ENCODE results near the gene GABRQ.
"Not testable (repeated sequence)": the region's sequence is repeated elsewhere in the genome, so short reads cannot be mapped to it uniquely, and the experiment has no call there.

Gene GABRQ

DNA sequence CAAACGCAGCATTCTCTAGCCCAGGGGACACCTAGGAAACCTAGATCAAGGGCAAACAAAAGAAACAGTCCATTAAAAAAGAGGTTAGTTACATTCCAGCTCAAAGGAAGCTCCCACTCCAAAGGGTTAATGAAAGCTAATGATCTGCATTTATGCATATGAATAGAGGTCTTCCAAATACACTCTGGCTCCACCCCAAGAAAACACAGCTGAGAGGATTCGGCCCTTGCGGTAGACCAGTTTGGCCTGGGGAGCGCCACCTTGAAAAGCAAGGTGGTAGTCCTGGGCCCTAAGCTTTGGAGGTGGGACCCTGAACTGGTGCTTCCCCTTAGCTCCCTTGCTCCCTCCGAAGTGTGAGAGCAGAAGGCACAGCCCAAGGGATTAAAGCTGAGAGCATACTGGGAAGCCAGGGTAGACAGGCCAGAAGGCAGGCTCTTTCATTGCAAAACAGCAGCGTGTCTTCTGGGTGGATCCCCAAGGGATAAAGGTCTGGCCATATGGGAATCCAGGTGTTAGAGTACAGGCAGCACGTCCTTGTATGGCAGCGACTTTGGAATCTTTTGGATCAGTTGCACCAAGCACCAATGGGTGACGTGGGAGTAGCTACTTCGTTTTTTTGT lies 3.7 kb downstream of the GABRQ start:
- Histone ChIP-seq H3K27me3 (ENCODE audit: control insufficient read depth, insufficient read depth, low read length) (peaks cover 15% of the 10 kb centered on the region), H3K4me3 (ENCODE audit: low read length) (no peak overlapping the region), H3K9me3 (ENCODE audit: control insufficient read depth, low read length) (no peaks in the 10 kb centered on the region), H3K36me3 (ENCODE audit: control insufficient read depth, insufficient read depth, low read length) (no peaks in the 10 kb centered on the region), H3K9ac (ENCODE audit: low read length) (no peak overlapping the region), H3K4me1 (ENCODE audit: control insufficient read depth, insufficient read depth, low read length) (no peaks in the 10 kb centered on the region)

DNA sequence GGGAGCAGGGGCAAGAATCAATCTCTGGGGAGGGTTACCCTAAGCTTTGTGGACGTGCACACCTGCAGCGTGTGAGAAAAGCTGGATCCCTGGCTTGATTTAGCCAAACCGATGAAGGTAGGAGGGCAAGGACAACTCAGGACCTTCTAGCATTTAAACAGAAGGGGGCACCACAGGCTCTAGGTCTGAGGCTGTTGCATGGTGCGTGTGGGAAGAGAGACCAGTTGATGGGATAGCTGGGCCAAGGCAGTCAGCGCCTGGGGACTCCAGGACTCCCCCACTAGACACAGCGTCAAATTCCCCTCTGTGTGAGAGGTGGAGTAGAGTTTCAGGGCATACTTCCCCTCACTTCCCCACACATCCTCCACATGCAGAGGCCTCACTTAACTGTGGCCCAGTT lies 4.3 kb downstream of the GABRQ start:
- Histone ChIP-seq H3K9ac (ENCODE audit: low read length) (no peak overlapping the region), H3K27me3 (ENCODE audit: control insufficient read depth, insufficient read depth, low read length) (peaks cover 13% of the 10 kb centered on the region), H3K4me1 (ENCODE audit: control insufficient read depth, insufficient read depth, low read length) (no peaks in the 10 kb centered on the region), H3K36me3 (ENCODE audit: control insufficient read depth, insufficient read depth, low read length) (no peaks in the 10 kb centered on the region), H3K4me3 (ENCODE audit: low read length) (no peak overlapping the region), H3K9me3 (ENCODE audit: control insufficient read depth, low read length) (no peaks in the 10 kb centered on the region)

DNA sequence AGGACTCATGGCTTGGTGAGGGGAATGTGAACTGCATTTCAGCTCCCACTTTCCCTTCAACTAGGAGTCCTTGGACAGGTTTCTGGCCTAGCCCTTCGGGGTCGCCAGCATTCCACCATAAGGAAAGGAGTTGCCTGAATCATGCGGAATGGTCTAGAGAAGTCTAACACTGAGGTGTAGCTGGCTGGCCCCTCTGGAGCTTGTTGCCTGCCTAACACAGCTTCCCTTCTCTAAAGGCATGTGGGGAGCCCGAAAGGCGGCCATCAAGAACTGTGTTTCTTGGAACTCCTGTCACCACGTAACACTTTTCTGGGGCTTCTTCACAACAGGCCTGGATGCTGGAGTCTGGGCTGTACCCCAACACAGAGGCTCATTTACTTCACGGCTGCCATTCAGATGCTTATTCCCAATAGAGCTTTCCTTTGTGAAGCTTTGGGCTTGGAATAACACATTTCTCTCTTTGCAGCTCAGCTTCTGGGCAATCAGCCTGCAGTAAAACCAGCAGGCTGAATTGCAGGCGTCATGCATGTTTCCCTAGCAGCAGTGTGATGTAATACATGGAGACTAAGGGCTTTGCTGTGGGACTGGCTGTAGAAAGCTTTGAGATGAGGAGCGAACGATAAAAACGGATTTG lies 5.4 kb downstream of the GABRQ start:
- H3K9ac ChIP-seq (ENCODE audit: low read length) = no peak overlapping the region
- no peaks in the 10 kb centered on the region for H3K9me3 ChIP-seq (ENCODE audit: control insufficient read depth, low read length)
- H3K4me1 ChIP-seq (ENCODE audit: control insufficient read depth, insufficient read depth, low read length) = no peaks in the 10 kb centered on the region
- H3K36me3 ChIP-seq (ENCODE audit: control insufficient read depth, insufficient read depth, low read length) = no peaks in the 10 kb centered on the region
- peaks cover 7% of the 10 kb centered on the region for H3K27me3 ChIP-seq (ENCODE audit: control insufficient read depth, insufficient read depth, low read length)
- no peak overlapping the region for H3K4me3 ChIP-seq (ENCODE audit: low read length)

DNA sequence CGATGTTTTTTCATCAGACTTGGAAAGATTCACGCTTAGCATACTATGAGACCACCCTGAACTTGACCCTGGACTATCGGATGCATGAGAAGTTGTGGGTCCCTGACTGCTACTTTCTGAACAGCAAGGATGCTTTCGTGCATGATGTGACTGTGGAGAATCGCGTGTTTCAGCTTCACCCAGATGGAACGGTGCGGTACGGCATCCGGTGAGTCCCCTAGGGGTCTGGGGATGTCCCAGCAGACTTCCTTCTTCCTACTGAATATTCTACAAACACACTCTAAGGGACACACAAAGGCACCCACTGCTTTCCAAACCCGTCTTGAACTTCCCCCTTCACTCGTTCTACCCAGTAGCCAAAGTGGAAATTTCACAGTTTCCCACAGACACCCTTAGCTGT lies 9.3 kb downstream of the GABRQ start:
- H3K27me3 ChIP-seq (ENCODE audit: control insufficient read depth, insufficient read depth, low read length) = no peaks in the 10 kb centered on the region
- no peak overlapping the region for H3K9ac ChIP-seq (ENCODE audit: low read length)
- no peak overlapping the region for H3K4me3 ChIP-seq (ENCODE audit: low read length)
- no peaks in the 10 kb centered on the region for H3K9me3 ChIP-seq (ENCODE audit: control insufficient read depth, low read length)
- H3K36me3 ChIP-seq (ENCODE audit: control insufficient read depth, insufficient read depth, low read length) = no peaks in the 10 kb centered on the region
- H3K4me1 ChIP-seq (ENCODE audit: control insufficient read depth, insufficient read depth, low read length) = no peaks in the 10 kb centered on the region

DNA sequence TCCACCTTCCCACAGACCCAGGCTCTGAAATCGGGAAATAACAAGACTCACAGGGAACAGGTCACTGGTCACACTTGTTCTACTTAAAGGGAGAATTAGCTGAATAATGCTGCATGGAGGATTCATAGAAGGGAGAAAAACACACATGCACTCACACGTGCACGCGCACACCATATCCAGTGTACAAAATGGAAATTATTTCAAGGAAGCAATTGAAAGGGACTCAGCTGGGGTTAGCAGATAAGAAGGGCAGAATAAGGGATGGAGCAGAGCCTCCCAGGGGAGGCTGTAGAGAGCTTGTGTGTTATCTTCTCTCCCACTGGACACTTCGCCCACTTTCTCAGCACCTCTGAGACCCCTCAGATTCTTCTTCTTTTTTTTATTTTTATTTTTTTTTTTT lies 10.3 kb downstream of the GABRQ start:
- no peaks in the 10 kb centered on the region for H3K27me3 ChIP-seq (ENCODE audit: control insufficient read depth, insufficient read depth, low read length)
- no peak overlapping the region for H3K9ac ChIP-seq (ENCODE audit: low read length)
- no peaks in the 10 kb centered on the region for H3K36me3 ChIP-seq (ENCODE audit: control insufficient read depth, insufficient read depth, low read length)
- H3K4me1 ChIP-seq (ENCODE audit: control insufficient read depth, insufficient read depth, low read length) = no peaks in the 10 kb centered on the region
- no peak overlapping the region for H3K4me3 ChIP-seq (ENCODE audit: low read length)
- no peaks in the 10 kb centered on the region for H3K9me3 ChIP-seq (ENCODE audit: control insufficient read depth, low read length)

DNA sequence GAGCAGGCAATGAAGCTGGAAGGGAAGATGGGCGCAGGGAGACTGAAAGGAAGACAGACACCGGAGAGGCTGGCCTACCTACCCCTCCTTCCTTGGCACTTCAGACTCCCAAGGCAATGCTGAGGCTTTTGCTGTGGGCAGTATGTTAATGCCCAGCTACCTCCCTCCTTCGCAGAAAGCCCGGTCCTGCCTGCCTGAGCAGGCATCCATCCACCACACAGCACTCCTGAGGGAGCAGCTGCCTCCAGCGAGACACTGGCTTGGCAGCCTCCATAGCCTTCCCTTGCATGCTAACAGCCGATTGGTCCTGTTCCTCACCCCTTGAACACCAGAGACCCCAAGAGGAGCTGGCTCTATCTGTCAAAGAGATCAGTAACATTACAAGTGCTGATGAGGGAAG lies 14.4 kb downstream of the GABRQ start:
- Histone ChIP-seq H3K9ac (ENCODE audit: low read length) (no peak overlapping the region), H3K9me3 (ENCODE audit: control insufficient read depth, low read length) (no peaks in the 10 kb centered on the region), H3K4me1 (ENCODE audit: control insufficient read depth, insufficient read depth, low read length) (no peaks in the 10 kb centered on the region), H3K27me3 (ENCODE audit: control insufficient read depth, insufficient read depth, low read length) (no peaks in the 10 kb centered on the region), H3K4me3 (ENCODE audit: low read length) (no peak overlapping the region), H3K36me3 (ENCODE audit: control insufficient read depth, insufficient read depth, low read length) (no peaks in the 10 kb centered on the region)

DNA sequence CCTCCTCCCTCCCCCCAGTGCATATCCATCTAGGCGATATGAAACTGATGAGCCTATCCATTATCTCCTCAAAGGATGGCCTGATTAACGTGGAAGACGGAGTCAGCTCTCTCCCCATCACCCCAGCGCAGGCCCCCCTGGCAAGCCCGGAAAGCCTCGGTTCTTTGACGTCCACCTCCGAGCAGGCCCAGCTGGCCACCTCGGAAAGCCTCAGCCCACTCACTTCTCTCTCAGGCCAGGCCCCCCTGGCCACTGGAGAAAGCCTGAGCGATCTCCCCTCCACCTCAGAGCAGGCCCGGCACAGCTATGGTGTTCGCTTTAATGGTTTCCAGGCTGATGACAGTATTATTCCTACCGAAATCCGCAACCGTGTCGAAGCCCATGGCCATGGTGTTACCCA lies 14.8 kb downstream of the GABRQ start:
- H3K4me3 ChIP-seq (ENCODE audit: low read length) = no peak overlapping the region
- no peaks in the 10 kb centered on the region for H3K27me3 ChIP-seq (ENCODE audit: control insufficient read depth, insufficient read depth, low read length)

DNA sequence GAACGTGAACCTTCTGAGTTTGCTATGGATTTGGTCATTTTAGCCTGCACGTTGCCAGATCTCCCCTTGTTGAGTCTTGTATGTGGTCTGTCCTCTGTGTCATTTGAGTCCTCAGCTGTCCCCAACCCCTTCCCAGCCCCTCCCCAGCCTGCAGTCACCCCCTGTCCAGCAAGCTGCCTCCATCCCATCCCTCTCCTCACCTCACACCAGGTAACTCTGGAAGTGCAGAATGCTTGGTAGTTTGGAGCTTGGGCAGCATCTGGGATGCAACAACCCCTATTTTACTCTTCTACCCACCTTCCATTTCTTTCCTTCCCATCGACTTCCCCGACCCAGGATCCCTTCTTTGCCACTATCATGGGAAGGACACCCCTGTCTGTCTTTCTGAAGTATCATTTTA lies 18.4 kb downstream of the GABRQ start:
- no peaks in the 10 kb centered on the region for H3K4me1 ChIP-seq (ENCODE audit: control insufficient read depth, insufficient read depth, low read length)
- no peaks in the 10 kb centered on the region for H3K27me3 ChIP-seq (ENCODE audit: control insufficient read depth, insufficient read depth, low read length)
- H3K4me3 ChIP-seq (ENCODE audit: low read length) = no peak overlapping the region
- H3K36me3 ChIP-seq (ENCODE audit: control insufficient read depth, insufficient read depth, low read length) = no peaks in the 10 kb centered on the region
- no peaks in the 10 kb centered on the region for H3K9me3 ChIP-seq (ENCODE audit: control insufficient read depth, low read length)
- H3K9ac ChIP-seq (ENCODE audit: low read length) = no peak overlapping the region

More for the DNA sequence above, 14.8 kb downstream of the GABRQ start:
- H3K4me1 ChIP-seq (ENCODE audit: control insufficient read depth, insufficient read depth, low read length) = no peaks in the 10 kb centered on the region
- no peaks in the 10 kb centered on the region for H3K36me3 ChIP-seq (ENCODE audit: control insufficient read depth, insufficient read depth, low read length)
- H3K9me3 ChIP-seq (ENCODE audit: control insufficient read depth, low read length) = no peaks in the 10 kb centered on the region
- H3K9ac ChIP-seq (ENCODE audit: low read length) = no peak overlapping the region

DNA sequence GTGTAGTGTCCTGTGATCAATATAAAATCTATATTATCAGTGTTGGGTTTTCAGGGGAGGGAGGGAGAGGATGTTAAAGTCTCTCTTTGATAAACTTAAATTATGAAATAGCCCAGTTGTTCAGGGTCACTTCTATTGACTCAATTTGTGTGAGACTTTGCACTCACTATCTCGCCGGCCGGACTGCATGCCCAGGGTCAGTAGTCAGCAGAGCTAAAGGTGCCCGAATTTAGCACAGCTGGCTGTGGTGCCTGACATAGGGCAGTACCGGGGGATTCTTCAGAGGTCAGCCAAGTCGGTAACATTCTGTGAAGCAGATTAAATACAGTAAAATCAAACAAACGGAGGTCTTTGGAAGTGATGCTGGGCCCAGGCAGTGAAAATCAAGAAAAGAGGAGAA lies 19.2 kb downstream of the GABRQ start:
- Histone ChIP-seq H3K27me3 (ENCODE audit: control insufficient read depth, insufficient read depth, low read length) (no peaks in the 10 kb centered on the region), H3K4me3 (ENCODE audit: low read length) (no peak overlapping the region), H3K9me3 (ENCODE audit: control insufficient read depth, low read length) (no peaks in the 10 kb centered on the region), H3K36me3 (ENCODE audit: control insufficient read depth, insufficient read depth, low read length) (no peaks in the 10 kb centered on the region), H3K9ac (ENCODE audit: low read length) (no peak overlapping the region), H3K4me1 (ENCODE audit: control insufficient read depth, insufficient read depth, low read length) (no peaks in the 10 kb centered on the region)

DNA sequence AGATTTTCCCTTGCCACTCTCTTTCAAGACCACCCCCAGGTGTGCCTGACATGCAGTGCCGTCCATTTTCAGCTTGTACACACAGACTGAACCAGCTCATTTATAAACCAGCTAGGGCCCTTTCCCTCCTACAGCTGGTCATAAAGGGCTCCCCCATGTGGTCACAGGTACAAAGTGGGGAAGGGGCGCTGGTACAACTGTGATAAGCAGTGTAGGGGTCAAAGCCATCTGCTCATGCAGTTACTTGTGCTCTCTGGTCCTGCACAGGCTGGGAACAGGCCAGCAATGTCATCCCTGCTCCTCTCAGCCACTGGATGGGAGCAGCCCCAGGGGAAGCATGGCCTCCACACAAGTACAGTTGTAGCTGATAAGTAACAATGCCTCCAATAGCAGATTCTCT lies 20.6 kb downstream of the GABRQ start:
- H3K9ac ChIP-seq (ENCODE audit: low read length) = no peak overlapping the region

DNA sequence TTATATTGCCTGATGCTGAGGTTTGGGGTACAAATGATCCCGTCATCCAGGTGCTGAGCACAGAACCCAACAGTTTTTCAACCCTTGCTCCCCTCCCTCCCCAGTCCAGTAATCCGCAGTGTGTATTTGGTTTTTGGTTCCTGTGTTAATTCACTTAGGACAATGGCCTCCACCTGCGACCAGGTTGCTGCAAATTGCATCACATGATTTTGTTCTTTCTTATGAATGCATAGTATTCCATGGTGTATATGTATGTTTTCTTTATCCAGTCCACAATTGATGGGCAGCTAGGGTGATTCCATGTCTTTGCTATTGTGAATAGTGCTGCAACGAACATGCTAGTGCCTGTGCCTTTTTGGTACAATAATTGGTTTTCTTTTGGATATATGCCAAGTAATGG lies 25.4 kb downstream of the GABRQ start:
- no peaks in the 10 kb centered on the region for H3K4me1 ChIP-seq (ENCODE audit: control insufficient read depth, insufficient read depth, low read length)
- no peaks in the 10 kb centered on the region for H3K9me3 ChIP-seq (ENCODE audit: control insufficient read depth, low read length)
- H3K9ac ChIP-seq (ENCODE audit: low read length) = no peak overlapping the region
- H3K36me3 ChIP-seq (ENCODE audit: control insufficient read depth, insufficient read depth, low read length) = no peaks in the 10 kb centered on the region
- H3K4me3 ChIP-seq (ENCODE audit: low read length) = no peak overlapping the region
- no peaks in the 10 kb centered on the region for H3K27me3 ChIP-seq (ENCODE audit: control insufficient read depth, insufficient read depth, low read length)

More for the DNA sequence above, 20.6 kb downstream of the GABRQ start:
- Histone ChIP-seq H3K4me3 (ENCODE audit: low read length) (no peak overlapping the region), H3K9me3 (ENCODE audit: control insufficient read depth, low read length) (no peaks in the 10 kb centered on the region), H3K36me3 (ENCODE audit: control insufficient read depth, insufficient read depth, low read length) (no peaks in the 10 kb centered on the region), H3K27me3 (ENCODE audit: control insufficient read depth, insufficient read depth, low read length) (no peaks in the 10 kb centered on the region), H3K4me1 (ENCODE audit: control insufficient read depth, insufficient read depth, low read length) (no peaks in the 10 kb centered on the region)

DNA sequence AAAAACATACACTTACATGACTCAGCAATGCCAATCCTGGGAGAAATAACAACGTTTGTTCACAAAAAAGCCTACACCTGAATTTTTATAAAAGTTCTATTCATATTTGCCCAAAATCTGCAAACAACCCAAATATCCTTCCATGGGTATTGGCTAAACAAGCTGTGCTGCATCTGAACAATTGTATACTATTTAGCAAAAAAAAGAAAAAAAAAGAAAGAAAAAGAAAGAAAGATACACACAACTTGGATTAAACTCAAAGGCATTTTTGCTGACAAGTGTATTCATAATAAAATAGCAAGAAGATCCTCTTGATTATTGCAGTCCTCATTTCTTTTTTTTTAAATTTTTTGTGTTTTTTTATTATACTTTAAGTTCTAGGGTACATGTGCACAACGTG lies 36.4 kb downstream of the GABRQ start:
- H3K36me3 ChIP-seq (ENCODE audit: control insufficient read depth, insufficient read depth, low read length) = no peaks in the 10 kb centered on the region
- no peaks in the 10 kb centered on the region for H3K27me3 ChIP-seq (ENCODE audit: control insufficient read depth, insufficient read depth, low read length)
- no peak overlapping the region for H3K4me3 ChIP-seq (ENCODE audit: low read length)
- no peaks in the 10 kb centered on the region for H3K4me1 ChIP-seq (ENCODE audit: control insufficient read depth, insufficient read depth, low read length)
- no peaks in the 10 kb centered on the region for H3K9me3 ChIP-seq (ENCODE audit: control insufficient read depth, low read length)
- no peak overlapping the region for H3K9ac ChIP-seq (ENCODE audit: low read length)

DNA sequence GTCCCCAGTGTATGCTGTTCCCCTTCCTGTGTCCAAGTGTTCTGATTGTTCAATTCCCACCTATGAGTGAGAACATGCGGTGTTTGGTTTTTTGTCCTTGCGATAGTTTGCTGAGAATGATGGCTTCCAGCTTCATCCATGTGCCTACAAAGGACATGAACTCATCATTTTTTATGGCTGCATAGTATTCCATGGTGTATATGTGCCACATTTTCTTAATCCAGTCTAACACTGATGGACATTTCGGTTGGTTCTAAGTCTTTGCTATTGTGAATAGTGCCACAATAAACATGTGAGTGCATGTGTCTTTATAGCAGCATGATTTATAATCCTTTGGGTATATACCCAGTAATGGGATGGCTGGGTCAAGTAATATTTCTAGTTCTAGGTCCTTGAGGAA lies 37.0 kb downstream of the GABRQ start:
- H3K4me3 ChIP-seq (ENCODE audit: low read length); H3K9me3 ChIP-seq (ENCODE audit: control insufficient read depth, low read length); H3K4me1 ChIP-seq (ENCODE audit: control insufficient read depth, insufficient read depth, low read length); H3K36me3 ChIP-seq (ENCODE audit: control insufficient read depth, insufficient read depth, low read length); H3K27me3 ChIP-seq (ENCODE audit: control insufficient read depth, insufficient read depth, low read length); H3K9ac ChIP-seq (ENCODE audit: low read length): not testable (repeated sequence)

All from mucosa of stomach (tissue), 1 donor.